NB4 (cell line): ENCODE data around the gene YIPF1.

Experiments
- DNase-seq: peaks from one replicate; pipeline ENCODE4 v3.0.0; 2010; ENCODE audit warnings: low read depth
- H3K4me3 ChIP-seq: one replicate; pipeline ENCODE4 v1.5.1; 2011; ENCODE audit warnings: mild to moderate bottlenecking, low read depth, low read length, moderate library complexity
- CTCF ChIP-seq: IDR thresholded peaks from one replicate; pipeline ENCODE4 v1.5.1; 2012; ENCODE audit warnings: low read depth, low read length
- MYC ChIP-seq: IDR thresholded peaks from 2 replicates; pipeline ENCODE4 v1.6.1; 2011; ENCODE audit warnings: low read depth, low read length
- POLR2A ChIP-seq: IDR thresholded peaks from 2 replicates; pipeline ENCODE4 v1.6.1; 2011; ENCODE audit warnings: mild to moderate bottlenecking; ENCODE audit not compliant: insufficient read length; ENCODE audit errors: extremely low read depth
- TF ChIP-seq, protein P1 (sequence below): IDR thresholded peaks from 2 replicates; pipeline ENCODE4 v1.6.1; 2011; ENCODE audit warnings: low read depth, low read length

The YIPF1 gene

GRCh38 chr1:53913352-53914033 lies 23.9 kb upstream of the YIPF1 start:
- H3K4me3 ChIP-seq: no peak overlapping the region
- TF ChIP-seq MYC (no peak), POLR2A (no peak), CTCF (no peak)
- TF ChIP-seq, protein P1, sequence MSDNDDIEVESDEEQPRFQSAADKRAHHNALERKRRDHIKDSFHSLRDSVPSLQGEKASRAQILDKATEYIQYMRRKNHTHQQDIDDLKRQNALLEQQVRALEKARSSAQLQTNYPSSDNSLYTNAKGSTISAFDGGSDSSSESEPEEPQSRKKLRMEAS: no peak
- no peak for DNase-seq

DNA sequence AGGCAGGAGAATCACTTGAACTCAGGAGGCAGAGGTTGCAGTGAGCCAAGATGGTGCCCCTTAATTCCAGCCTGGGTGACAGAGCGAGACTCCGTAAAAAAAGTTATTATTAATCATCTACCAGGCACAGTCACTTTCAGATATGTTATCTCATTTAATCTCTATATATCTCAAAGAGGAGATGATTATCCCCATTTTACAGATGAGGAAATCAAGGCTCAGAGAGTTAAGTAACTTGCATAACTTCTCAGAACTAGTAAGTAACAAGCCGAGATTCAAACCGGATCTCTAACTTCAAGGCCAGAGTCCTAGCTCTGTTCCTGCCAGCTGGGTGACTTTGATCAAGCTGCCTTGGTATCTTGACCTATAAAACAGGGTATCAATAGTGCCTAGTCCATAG lies 21.8 kb upstream of the YIPF1 start:
- DNase-seq: no peak
- no peak overlapping the region for H3K4me3 ChIP-seq
- TF ChIP-seq MYC (no peak), CTCF (no peak), POLR2A (no peak)
- TF ChIP-seq, protein P1: no peak

DNA sequence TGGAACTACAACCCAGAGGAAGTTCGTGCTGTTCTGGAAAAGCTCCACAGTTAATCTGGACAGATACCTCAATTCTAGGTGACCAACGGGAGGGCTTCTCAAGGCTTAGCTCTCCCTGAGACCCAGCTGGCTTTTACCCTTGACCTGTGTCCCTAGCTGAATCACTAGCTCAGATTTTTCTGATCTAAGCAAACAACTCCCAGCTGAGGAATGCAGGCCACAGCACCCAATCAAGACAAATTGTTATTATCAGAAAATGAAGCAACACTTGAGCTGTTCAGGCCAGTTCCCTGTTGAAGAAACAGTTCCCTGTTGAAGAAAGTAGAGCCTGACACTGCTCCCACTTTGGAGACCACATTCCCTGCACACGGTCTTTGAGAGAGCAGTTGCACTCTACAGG lies 20.3 kb upstream of the YIPF1 start:
- TF ChIP-seq CTCF: no peak
- no peak for TF ChIP-seq POLR2A
- TF ChIP-seq, protein P1: no peak
- no peak for TF ChIP-seq MYC
- DNase-seq: no peak
- H3K4me3 ChIP-seq: no peak overlapping the region

- no peak overlapping the region for H3K4me3 ChIP-seq
- no peak for DNase-seq
- TF ChIP-seq, protein P1: no peak
- TF ChIP-seq MYC: no peak
- no peak for TF ChIP-seq POLR2A
- no peak for TF ChIP-seq CTCF
Observed at GRCh38 chr1:53906121-53906520, 16.5 kb upstream of the YIPF1 start.

DNA sequence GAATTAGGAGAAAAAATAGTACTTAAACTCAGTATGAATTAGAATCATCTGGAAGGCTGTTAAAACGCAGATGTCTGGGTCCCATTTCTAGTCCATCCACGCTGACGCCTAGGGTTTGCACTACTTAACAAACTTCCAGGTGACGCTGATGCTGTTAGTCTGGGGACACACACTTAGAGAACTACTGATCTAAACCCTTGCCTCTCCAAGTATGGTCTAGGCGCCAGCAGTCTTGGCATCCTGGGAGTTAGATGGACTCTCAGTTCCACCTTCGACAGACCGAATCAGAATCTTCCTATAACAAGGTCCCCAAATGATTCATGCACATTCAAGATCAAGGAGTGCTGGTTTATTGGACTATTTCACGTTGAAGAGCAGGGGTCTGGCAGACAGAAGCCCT lies 15.9 kb upstream of the YIPF1 start:
- no peak for DNase-seq
- no peak overlapping the region for H3K4me3 ChIP-seq
- TF ChIP-seq CTCF (no peak), POLR2A (no peak), MYC (no peak)
- TF ChIP-seq, protein P1: no peak
